ENCODE measurements around the gene RNU6-9.

RNU6-9 gene

GRCh38 chr19:899336-900042, 6.2 kb downstream of the RNU6-9 start:
- FAIRE-seq = no peak

GRCh38 chr19:900043-900301, 6.7 kb downstream of the RNU6-9 start:
- no peak for FAIRE-seq

- FAIRE-seq = no peak
These were observed 7.2 kb downstream of the RNU6-9 start for GRCh38 chr19:900302-901111.

GRCh38 chr19:901216-902092, 8.2 kb downstream of the RNU6-9 start:
- FAIRE-seq = no peak

GRCh38 chr19:902093-902370, 8.7 kb downstream of the RNU6-9 start:
- no peak for FAIRE-seq

- FAIRE-seq = no peak
These were observed 9.4 kb downstream of the RNU6-9 start for GRCh38 chr19:902446-903226.

GRCh38 chr19:903266-903797, 10.0 kb downstream of the RNU6-9 start:
- FAIRE-seq = no peak

- no peak for FAIRE-seq
These were observed 11.3 kb downstream of the RNU6-9 start for GRCh38 chr19:904545-904944.

- FAIRE-seq = no peak
These were observed 13.2 kb downstream of the RNU6-9 start for GRCh38 chr19:906480-906879.

GRCh38 chr19:907183-907853, 14.0 kb downstream of the RNU6-9 start:
- FAIRE-seq = no peak

GRCh38 chr19:911197-912033, 18.1 kb downstream of the RNU6-9 start:
- no peak for FAIRE-seq

- FAIRE-seq = no peak
These were observed 19.1 kb downstream of the RNU6-9 start for GRCh38 chr19:912181-913079.

GRCh38 chr19:913080-913748, 19.9 kb downstream of the RNU6-9 start, which contains the start of gene R3HDM4:
TSS of gene R3HDM4 (minus strand) at chr19:913219. CDS start at chr19:913157, 62 bp downstream.
- FAIRE-seq = no peak

GRCh38 chr19:916645-917322, 23.5 kb downstream of the RNU6-9 start:
- FAIRE-seq = no peak

GRCh38 chr19:917323-918151, 24.3 kb downstream of the RNU6-9 start, which contains the start of gene KISS1R:
TSS of gene KISS1R (plus strand) at chr19:917333. CDS start at chr19:917503, 170 bp downstream.
- no peak for FAIRE-seq

- FAIRE-seq = no peak
These were observed 24.8 kb downstream of the RNU6-9 start for GRCh38 chr19:918152-918437.

- FAIRE-seq = no peak
These were observed 25.4 kb downstream of the RNU6-9 start for GRCh38 chr19:918481-919198.

Measured in endometrium (tissue), 2 donors.